ENCODE data around the gene TCEAL8.

Gene TCEAL8

GRCh38 chrX:103214870-103215424 is 40.0 kb downstream of the TCEAL8 start, which contains the start of gene BEX4:
TSS of gene BEX4 (plus strand) at chrX:103215108. CDS start at chrX:103216154, 1,046 bp downstream.
- peak; percentile 45 for DNase-seq (ENCODE audit: low spot score)

- no peak for DNase-seq (ENCODE audit: low spot score)
These were observed 42.1 kb downstream of the TCEAL8 start for GRCh38 chrX:103212749-103213457.

GRCh38 chrX:103211012-103211715 is 43.8 kb downstream of the TCEAL8 start:
- DNase-seq (ENCODE audit: low spot score): peak; percentile 27

- no peak for DNase-seq (ENCODE audit: low spot score)
These were observed 44.9 kb downstream of the TCEAL8 start for GRCh38 chrX:103210056-103210455.
